ENCODE results near the gene SCCPDH. TPM values are rescaled to one million over a fixed set of nuclear protein-coding genes. Genes with fewer than 3 reads are reported as not detected.

Gene SCCPDH
- total and polyA plus RNA-seq, 2 donors (not counting 1 experiment from before 2014, with no cell fraction given): 47.8 to 58.0 TPM

DNA sequence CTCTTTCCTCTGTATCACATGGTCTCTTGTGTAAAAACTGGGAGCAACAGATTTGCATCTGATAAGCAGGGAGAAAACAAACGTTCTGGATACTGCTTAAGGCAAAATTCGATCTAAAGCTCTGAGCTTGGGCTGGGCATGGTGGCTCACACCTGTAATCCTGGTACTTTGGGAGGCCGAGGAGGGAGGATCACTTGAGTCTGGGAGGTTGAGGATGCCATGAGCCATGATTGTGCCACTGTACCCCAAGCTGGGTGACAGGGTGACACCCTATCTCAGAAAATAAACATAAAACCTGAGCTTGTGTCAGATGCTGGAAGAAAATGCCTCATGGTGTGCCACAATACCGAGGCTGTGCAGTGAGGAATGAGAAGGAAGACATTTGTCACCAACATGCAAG, 73.9 kb downstream of the SCCPDH start:
- no peaks in the 10 kb centered on the region for H3K9me3 ChIP-seq (ENCODE audit: control insufficient read depth, insufficient read depth, low read depth, low read length)
- H3K36me3 ChIP-seq (ENCODE audit: control insufficient read depth, insufficient read depth, low read length): no peaks in the 10 kb centered on the region
- peaks cover 3% of the 10 kb centered on the region for H3K4me1 ChIP-seq (ENCODE audit: control insufficient read depth, extremely low read depth, insufficient read depth, low read length)
- no peaks in the 10 kb centered on the region for H4K20me1 ChIP-seq (ENCODE audit: control insufficient read depth, extremely low read depth, insufficient read depth, low read length)
- no peak for DNase-seq (ENCODE audit: low read depth in 2 of 2)
- H3K4me2 ChIP-seq (ENCODE audit: extremely low read depth, insufficient read depth, low read length): no peak overlapping the region
- no peak overlapping the region for H3K27ac ChIP-seq (ENCODE audit: insufficient read depth, low read length)
- H3K27me3 ChIP-seq (ENCODE audit: control insufficient read depth, insufficient read depth, low read length): peaks cover 3% of the 10 kb centered on the region
- H3K9ac ChIP-seq (ENCODE audit: insufficient read depth, low read length): no peak overlapping the region
- no peaks in the 10 kb centered on the region for H3K79me2 ChIP-seq (ENCODE audit: control insufficient read depth, insufficient read depth, low read length)
- no peak overlapping the region for H2AFZ ChIP-seq (ENCODE audit: low read length)
- TF ChIP-seq, protein P1, sequence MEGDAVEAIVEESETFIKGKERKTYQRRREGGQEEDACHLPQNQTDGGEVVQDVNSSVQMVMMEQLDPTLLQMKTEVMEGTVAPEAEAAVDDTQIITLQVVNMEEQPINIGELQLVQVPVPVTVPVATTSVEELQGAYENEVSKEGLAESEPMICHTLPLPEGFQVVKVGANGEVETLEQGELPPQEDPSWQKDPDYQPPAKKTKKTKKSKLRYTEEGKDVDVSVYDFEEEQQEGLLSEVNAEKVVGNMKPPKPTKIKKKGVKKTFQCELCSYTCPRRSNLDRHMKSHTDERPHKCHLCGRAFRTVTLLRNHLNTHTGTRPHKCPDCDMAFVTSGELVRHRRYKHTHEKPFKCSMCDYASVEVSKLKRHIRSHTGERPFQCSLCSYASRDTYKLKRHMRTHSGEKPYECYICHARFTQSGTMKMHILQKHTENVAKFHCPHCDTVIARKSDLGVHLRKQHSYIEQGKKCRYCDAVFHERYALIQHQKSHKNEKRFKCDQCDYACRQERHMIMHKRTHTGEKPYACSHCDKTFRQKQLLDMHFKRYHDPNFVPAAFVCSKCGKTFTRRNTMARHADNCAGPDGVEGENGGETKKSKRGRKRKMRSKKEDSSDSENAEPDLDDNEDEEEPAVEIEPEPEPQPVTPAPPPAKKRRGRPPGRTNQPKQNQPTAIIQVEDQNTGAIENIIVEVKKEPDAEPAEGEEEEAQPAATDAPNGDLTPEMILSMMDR (conservative IDR thresholded peaks at IDR 0.05 in 1 of 2, IDR thresholded peaks at IDR 0.05 in 1 of 2; ENCODE audit: low read depth in 1 of 2, low read length in 2 of 2): no peak
- no peak for TF ChIP-seq EZH2 (IDR thresholded peaks at IDR 0.05; ENCODE audit: low read length, missing control alignments)
- H3K4me3 ChIP-seq (replicated peaks in 1 of 4; ENCODE audit: control extremely low read depth in 1 of 4, insufficient read depth in 1 of 4, low read depth in 3 of 4, low read length in 4 of 4): no peak overlapping the region

DNA sequence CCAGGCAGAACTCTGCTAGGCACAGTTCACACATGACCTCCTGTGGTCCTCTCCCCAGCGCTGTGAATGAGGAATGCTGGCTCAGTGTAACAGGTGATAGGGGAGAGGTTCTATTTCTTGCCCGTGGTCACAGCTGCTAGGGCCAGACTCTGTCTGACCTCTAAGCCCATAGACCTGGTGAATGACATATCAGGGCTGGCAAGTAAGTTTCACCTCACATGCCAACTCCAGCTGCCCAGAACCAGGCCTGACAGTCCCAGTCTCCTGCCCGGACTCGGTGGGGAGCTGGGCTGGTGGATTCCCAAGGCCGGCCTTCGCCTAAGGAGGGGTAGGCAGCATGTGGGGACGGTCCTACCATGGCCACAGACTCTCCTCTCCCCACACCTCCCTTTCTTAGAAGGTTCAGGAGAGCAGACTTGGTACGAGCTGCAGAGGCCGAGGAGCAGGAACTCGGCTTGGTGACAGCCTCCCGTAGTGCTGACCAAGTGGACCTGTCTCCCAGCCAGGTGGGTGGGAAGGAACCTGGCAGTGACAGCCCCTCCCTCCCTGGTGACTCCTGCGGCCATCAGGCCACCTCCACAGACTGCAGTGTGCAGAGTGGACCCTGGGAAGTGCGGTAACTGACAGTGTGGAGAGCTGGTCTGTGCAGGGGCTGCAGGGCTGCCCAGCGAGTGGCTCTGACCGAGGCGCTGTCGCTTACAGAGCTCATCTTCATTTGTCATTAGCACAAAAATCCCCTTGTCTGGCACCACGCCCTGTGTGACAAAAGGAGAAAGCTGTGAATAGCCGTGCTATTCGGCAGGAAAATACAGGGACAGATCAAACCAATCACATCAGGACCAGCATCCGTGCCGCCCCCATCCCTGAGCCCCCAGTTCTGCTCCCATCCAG, 74.6 kb downstream of the SCCPDH start:
- TF ChIP-seq, protein P1 (conservative IDR thresholded peaks at IDR 0.05 in 1 of 2, IDR thresholded peaks at IDR 0.05 in 1 of 2; ENCODE audit: low read depth in 1 of 2, low read length in 2 of 2): no peak
- no peak for TF ChIP-seq EZH2 (IDR thresholded peaks at IDR 0.05; ENCODE audit: low read length, missing control alignments)
- H3K27me3 ChIP-seq (ENCODE audit: control insufficient read depth, insufficient read depth, low read length): peaks cover 3% of the 10 kb centered on the region
- H3K4me2 ChIP-seq (ENCODE audit: extremely low read depth, insufficient read depth, low read length): no peak overlapping the region
- no peak overlapping the region for H2AFZ ChIP-seq (ENCODE audit: low read length)
- peaks cover 3% of the 10 kb centered on the region for H3K4me1 ChIP-seq (ENCODE audit: control insufficient read depth, extremely low read depth, insufficient read depth, low read length)
- H3K36me3 ChIP-seq (ENCODE audit: control insufficient read depth, insufficient read depth, low read length): no peaks in the 10 kb centered on the region
- no peak overlapping the region for H3K27ac ChIP-seq (ENCODE audit: insufficient read depth, low read length)
- no peak overlapping the region for H3K9ac ChIP-seq (ENCODE audit: insufficient read depth, low read length)
- H4K20me1 ChIP-seq (ENCODE audit: control insufficient read depth, extremely low read depth, insufficient read depth, low read length): no peaks in the 10 kb centered on the region
- H3K79me2 ChIP-seq (ENCODE audit: control insufficient read depth, insufficient read depth, low read length): no peaks in the 10 kb centered on the region
- no peak overlapping the region for H3K4me3 ChIP-seq (replicated peaks in 1 of 4; ENCODE audit: control extremely low read depth in 1 of 4, insufficient read depth in 1 of 4, low read depth in 3 of 4, low read length in 4 of 4)
- H3K9me3 ChIP-seq (ENCODE audit: control insufficient read depth, insufficient read depth, low read depth, low read length): no peaks in the 10 kb centered on the region
- DNase-seq (ENCODE audit: low read depth in 2 of 2): no peak

DNA sequence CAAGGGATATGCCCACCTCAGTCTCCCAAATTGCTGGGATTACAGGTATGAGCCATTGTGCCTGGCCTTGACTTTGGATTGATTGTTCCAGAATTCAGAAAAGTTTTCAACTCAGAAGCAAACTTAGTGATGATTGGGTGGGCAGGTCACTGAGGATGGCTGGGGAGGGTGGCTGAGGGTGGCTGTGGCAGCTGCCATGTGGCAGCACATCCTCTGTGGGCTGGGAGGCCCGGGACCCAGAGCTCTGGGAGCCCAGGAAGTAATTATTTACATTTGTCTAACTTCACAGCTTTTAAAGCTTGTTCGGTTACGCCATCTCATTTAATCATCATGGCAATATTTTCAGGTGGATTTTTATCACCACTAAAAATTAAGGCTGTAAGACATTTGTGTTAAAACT, 76.1 kb downstream of the SCCPDH start:
- no peak overlapping the region for H3K4me3 ChIP-seq (replicated peaks in 1 of 4; ENCODE audit: control extremely low read depth in 1 of 4, insufficient read depth in 1 of 4, low read depth in 3 of 4, low read length in 4 of 4)
- H3K27me3 ChIP-seq (ENCODE audit: control insufficient read depth, insufficient read depth, low read length): peaks cover 3% of the 10 kb centered on the region
- no peak for DNase-seq (ENCODE audit: low read depth in 2 of 2)
- no peaks in the 10 kb centered on the region for H4K20me1 ChIP-seq (ENCODE audit: control insufficient read depth, extremely low read depth, insufficient read depth, low read length)
- H3K27ac ChIP-seq (ENCODE audit: insufficient read depth, low read length): no peak overlapping the region
- no peak overlapping the region for H3K4me2 ChIP-seq (ENCODE audit: extremely low read depth, insufficient read depth, low read length)
- no peaks in the 10 kb centered on the region for H3K9me3 ChIP-seq (ENCODE audit: control insufficient read depth, insufficient read depth, low read depth, low read length)
- H3K36me3 ChIP-seq (ENCODE audit: control insufficient read depth, insufficient read depth, low read length): no peaks in the 10 kb centered on the region
- H3K79me2 ChIP-seq (ENCODE audit: control insufficient read depth, insufficient read depth, low read length): no peaks in the 10 kb centered on the region
- no peak overlapping the region for H3K9ac ChIP-seq (ENCODE audit: insufficient read depth, low read length)
- H2AFZ ChIP-seq (ENCODE audit: low read length): no peak overlapping the region
- TF ChIP-seq, protein P1 (conservative IDR thresholded peaks at IDR 0.05 in 1 of 2, IDR thresholded peaks at IDR 0.05 in 1 of 2; ENCODE audit: low read depth in 1 of 2, low read length in 2 of 2): no peak
- no peak for TF ChIP-seq EZH2 (IDR thresholded peaks at IDR 0.05; ENCODE audit: low read length, missing control alignments)
- no peaks in the 10 kb centered on the region for H3K4me1 ChIP-seq (ENCODE audit: control insufficient read depth, extremely low read depth, insufficient read depth, low read length)

All from fibroblast of lung (primary cell).